Neural progenitor cell (in vitro differentiated cells): ENCODE measurements around the gene ANP32E.

Experiments
- EZH2 ChIP-seq: fragments of 200-600 bp; sonication (generic); IDR thresholded peaks from 2 replicates; pipeline ENCODE4 v1.6.1; 2017; ENCODE audit warnings: antibody characterized with exemption, mild to moderate bottlenecking, moderate library complexity
- EZH2phosphoT487 ChIP-seq: fragments of 200-600 bp; sonication (generic); IDR thresholded peaks from 2 replicates; pipeline ENCODE4 v1.6.1; 2017; ENCODE audit warnings: antibody characterized with exemption
- TF ChIP-seq, protein P1 (sequence below): fragments of 200-600 bp; sonication (generic); IDR thresholded peaks from 2 replicates; pipeline ENCODE4 v1.5.1; 2017; ENCODE audit warnings: antibody characterized with exemption, mild to moderate bottlenecking

DNA sequence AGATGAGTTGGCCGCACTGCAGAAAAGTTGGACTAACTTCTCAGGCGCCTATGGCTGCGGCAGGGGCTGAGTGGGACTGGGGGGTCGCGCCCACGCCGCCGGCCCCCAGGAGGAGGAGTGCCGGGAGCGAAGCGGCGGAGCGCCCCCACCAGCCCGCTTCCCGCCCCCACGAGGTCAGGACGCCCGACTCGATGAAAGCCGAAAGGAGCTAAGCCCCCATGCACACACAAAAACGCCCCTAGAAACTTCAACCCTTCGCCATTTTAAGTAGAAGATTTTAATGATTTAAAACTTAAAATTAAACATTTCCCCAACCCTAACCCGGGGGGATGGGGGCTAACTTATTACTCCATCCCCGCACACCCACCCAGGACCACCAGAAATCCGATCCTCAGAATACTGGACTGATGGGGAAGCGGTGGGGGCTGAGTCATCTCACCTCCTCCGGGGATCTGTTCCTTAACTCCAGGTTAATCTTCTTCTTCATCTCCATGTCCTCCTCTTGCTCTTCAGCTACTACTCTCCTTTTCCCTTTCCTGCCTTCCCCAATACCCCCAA, 539 bp downstream of the ANP32E start:
- TF ChIP-seq EZH2 (no peak), EZH2phosphoT487 (no peak)
- TF ChIP-seq, protein P1, sequence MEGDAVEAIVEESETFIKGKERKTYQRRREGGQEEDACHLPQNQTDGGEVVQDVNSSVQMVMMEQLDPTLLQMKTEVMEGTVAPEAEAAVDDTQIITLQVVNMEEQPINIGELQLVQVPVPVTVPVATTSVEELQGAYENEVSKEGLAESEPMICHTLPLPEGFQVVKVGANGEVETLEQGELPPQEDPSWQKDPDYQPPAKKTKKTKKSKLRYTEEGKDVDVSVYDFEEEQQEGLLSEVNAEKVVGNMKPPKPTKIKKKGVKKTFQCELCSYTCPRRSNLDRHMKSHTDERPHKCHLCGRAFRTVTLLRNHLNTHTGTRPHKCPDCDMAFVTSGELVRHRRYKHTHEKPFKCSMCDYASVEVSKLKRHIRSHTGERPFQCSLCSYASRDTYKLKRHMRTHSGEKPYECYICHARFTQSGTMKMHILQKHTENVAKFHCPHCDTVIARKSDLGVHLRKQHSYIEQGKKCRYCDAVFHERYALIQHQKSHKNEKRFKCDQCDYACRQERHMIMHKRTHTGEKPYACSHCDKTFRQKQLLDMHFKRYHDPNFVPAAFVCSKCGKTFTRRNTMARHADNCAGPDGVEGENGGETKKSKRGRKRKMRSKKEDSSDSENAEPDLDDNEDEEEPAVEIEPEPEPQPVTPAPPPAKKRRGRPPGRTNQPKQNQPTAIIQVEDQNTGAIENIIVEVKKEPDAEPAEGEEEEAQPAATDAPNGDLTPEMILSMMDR = no peak
